Measurements from ENCODE around the gene MRPL37.
"Not testable (repeated sequence)": the region's sequence is repeated elsewhere in the genome, so short reads cannot be mapped to it uniquely, and the experiment has no call there.

The MRPL37 gene

DNA sequence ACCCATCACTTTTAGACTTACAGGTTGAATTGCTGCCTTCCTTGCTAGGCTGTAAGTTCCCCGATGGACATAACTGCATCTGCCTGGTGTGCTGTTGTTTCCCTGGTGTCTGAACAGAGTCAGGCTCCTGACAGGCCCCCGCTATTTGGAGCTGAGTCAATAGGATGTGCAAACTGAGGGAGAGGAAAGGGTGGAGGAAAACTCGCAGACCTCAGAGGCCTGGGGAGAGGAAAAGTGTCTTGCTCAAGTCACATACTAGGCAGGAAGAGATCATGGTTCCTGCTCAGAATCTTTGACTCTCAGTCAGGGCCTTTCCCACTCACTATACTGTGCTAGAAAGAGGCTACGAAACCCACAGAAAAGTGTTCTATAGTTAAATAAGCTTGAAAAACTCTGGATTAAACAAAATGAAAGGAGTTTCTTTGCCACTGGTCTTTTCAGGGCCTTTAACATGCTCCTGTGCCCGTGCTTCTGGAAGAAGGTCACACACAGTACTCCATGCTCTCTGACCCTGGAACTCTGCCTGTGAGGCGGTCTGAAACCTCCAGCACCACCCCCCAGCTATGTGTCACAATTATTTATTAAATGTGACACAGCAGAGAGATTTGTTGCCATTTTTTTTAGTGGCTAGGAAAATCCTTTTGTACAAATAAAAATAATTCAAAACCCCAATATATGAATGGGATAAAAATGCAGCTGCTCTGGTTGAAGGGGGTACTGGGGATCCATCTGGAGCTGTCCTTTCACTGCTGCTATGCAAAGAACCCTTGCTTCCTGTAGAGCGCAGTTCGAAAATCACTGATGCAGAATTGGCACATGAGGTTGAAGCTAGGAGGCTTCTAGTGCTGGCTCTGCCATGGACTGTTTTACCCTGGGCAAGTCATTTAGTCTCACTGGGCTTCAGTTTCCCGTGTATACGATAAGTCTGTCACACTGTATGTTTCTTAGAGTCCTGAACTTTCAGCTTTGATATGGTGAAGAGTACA, 27.1 kb upstream of the MRPL37 start:
- no peak for DNase-seq

DNA sequence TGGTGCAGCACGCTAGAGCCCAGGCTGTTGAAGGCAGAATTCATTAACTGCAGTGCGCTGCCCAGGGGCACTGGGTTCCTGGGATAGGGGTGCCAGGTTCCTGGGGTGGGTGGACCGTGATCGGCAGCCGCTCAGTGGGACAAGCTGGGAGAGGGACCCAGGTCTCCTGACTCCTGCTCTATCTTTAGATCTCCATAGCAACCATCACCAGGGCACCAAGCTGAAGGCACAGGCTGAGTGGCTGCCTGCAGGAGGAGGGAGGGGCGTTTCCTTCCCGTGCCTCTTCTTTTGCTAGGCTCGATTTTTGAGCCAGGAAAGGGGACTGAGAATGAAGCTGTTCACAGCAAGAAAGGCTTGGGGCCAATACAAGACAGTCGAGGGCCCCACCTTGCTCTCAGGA, 26.3 kb upstream of the MRPL37 start:
- DNase-seq, result no peak

DNA sequence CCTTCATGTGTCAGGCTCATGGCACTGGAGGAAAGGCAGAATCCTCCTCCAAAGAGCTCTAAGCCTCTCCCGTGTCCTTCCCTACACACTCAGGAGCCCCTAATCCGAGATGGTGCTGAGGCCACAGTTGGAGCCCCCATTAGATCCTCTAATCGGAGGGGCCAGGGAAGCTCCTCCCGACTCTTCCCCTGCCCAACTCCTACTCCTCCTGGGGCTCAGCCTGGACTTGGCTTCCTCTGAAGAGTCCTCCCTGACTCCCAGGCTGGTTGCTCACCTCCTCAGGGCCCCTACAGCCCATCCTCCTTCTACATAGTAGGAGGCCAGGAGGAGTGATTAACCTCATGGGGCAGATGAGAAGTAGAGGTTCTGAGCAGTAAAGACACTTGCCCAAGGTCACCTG, 25.9 kb upstream of the MRPL37 start:
- no peak for DNase-seq

DNA sequence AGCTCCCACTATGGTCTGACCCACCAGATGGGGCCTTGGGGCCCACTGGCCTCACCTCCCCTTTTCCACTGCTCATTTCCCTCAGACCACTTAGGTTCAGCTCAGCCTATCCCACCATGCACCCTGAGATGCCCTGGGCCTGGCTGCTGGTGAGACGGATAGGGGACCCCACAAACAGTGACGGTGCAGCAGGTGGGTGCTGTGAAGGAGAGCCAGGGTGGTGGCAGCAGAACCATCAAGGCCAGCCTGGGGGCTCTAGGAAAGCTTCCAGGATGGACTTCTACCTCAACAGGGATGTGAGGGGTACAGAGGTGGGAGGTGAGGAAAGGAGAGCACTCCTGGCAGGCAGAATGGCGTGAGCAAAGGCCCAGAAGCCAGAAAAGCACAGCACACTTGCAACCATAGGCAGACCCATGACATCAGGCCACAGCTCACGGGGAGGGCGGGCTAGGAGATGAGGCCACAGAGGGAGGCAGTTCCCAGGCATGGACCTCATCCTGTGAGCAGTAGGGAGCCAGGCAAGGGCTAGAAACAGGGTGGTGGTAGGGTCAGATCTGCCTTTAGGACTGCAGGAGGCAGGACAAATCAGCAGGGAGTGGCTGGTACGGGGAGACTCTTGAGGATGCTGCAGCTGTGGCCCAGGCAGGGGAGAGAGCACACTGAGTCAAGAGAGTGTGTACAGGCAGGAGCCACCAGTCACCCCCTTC, 23.2 kb upstream of the MRPL37 start:
- no peak for DNase-seq

DNA sequence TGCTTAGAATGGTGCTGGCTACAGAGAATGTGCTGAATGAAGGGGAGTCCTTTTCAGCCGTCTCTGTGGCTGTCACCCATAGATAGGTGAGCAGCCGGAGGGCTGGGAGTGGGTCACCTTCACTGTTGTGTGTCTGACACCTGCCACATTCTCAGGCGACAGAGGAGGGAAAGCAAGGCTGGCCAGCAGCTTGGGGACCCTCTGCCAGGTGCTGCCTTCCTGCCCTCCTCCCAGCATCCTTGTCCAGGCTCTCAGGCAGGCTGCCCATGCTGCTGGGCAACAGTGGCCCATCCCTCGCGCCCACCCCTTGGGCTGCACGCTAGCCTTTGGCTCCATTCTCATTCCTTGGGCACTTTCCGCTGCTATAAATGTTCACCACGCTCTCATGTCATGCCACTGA, 22.2 kb upstream of the MRPL37 start:
- DNase-seq, result no peak

DNA sequence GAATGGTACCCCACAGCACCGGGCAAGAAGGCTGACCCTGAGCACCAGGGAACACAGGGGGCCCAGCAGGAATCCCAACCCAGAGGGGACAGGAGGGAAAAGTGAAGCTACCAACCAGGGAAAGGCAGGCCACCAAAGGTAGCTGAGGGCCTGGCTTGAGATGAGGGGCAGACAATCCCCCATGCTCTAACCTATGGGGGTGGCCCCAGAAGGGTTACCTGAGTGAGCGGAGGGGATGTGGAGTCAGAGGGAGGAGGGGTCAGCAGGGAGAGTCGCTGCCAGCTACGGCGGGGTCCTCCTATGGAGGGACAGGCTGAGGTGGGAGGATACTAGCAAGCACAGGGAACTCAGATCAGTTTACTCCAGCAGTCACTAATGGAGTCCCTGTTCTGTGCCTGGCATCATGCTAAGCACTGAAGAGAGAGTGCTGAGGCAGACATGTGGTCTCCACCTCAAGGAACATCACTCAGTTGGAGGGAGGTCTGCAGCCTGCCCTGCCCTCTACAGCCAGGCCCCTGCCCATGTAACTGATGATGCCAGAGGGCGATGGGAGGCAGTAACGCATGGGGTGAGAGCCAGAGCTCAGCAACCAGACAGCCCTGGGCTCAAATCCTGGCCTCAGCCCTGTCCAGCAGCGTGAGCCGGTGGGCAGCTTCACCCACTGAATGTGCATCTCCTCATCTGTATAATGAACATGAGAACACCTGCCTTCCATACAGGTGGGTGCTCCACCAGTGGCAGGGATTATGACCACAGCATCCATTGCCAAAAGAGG, 21.5 kb upstream of the MRPL37 start:
- DNase-seq, result no peak

DNA sequence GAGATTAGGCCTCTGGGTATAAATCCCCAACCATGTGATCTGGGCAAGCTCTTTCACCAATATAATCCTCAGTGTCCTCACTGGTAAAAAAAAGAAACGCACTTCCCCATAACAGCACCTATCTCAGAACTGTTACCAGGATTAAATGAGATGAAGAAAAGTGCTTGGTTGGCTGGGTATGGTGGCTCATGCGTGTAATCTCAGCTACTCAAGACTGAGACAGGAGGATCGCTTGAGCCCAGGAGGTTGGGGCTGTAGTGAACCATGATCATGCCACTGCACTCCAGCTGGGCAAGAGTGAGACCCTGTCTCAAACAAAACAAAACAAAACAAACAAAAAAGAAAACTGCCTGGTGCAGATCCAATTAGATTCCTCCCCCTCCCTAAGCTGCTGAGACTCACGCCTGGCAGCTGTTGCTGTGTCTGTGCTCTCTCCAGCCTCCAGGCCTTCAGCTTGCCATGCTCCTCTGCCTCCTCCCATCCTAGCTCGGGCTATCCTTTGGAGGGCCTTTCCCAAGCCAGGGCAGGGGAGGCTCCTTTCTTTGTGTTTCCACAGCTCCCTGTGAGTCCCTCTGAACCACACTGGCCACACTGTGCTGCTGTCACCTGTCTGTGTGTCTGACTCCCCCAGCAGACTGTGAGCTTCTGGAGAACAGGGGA, 19.1 kb upstream of the MRPL37 start:
- DNase-seq, result no peak

DNA sequence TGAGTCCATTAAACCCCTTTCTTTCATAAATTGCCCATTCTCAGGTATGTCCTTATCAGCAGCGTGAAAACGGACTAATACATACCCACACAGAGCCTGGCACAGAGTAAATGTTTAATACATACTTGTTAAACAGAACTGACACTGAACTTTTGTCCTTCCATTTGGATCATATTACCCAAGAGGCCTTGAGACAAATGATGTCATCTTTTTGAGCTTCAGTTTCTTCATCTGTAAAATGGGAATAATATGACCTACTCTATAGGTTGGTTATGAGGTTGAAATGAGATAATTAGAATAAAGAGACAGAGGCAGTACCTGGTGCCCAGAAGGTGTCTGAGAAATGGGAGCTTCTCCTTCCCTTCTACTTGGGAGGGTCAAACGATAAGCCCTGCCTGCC, 13.9 kb upstream of the MRPL37 start:
- DNase-seq, result no peak

DNA sequence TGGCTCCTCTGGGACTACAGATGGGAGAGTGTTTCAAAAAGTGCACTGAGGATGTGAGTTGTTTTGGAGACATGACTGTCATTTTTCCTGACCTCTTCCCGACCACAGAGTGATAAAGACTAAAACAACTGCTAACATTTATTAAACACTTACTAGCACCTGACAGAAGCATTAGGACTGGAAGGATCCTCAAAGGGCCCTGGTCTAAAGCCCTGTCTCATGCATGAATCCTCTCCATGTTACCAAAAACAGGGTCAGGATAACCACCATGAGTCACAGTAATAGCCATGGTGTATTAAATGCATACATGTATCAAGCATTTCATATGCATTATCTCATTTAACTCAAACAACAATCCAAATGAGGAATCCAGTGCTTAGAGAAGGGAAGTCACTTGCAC, 11.7 kb upstream of the MRPL37 start:
- no peak for DNase-seq

DNA sequence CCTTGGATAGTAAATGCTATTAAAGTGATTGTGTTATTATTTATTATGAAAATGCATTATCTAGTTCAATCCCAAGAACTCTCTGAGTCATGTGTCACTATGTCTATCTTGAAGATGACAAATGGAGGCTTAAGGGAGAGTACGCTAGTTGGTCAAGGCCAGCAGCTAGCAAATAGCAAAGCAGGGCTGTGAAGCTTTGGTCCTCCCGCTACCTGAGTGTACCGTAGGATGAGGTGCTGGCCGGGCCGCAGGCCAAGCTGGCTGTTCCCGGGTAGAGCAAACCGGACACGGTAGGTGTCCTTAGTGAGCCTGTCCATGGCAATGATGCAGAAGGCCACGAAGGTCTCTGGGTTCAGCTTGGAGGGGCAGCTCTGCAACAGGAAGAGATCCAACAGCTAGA, 9.4 kb upstream of the MRPL37 start:
- no peak for DNase-seq

DNA sequence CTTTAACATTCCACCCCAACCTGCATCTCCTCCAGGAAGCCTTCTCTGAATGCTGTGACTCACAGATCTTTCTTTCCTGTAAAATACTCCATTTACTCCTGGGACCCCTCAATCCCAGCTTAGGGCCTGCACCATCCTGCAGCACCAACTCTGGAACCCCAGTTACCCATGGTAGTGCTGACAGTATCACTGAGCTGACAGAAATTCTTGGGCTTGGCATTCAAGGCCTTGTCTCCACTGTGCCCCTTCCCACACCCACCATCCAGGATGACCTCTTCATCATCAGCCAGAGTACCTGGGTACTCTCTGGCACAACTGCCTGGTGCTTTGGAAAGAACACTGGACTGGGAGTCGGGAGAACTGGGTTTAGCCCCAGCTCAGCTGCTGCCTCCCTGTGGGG, 8.4 kb upstream of the MRPL37 start:
- DNase-seq, result no peak

DNA sequence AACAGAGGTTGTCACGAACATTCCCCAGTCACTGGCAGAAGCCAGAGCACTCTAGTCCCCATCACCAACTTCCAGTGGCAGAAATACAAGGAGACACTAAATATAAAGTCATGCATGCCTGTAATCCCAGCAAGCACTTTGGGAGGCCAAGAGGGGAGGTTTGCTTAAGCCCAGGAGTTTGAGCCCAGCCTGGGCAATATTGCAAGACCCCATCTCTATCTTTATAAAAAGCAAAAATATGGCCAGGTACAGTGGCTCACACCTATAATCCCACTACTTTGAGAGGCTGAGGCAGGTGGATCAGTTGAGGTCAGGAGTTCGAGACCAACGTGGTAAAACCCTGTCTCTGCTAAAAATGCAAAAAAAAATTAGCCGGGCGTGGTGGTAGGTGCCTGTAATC, 6.5 kb upstream of the MRPL37 start:
- no peak for DNase-seq

DNA sequence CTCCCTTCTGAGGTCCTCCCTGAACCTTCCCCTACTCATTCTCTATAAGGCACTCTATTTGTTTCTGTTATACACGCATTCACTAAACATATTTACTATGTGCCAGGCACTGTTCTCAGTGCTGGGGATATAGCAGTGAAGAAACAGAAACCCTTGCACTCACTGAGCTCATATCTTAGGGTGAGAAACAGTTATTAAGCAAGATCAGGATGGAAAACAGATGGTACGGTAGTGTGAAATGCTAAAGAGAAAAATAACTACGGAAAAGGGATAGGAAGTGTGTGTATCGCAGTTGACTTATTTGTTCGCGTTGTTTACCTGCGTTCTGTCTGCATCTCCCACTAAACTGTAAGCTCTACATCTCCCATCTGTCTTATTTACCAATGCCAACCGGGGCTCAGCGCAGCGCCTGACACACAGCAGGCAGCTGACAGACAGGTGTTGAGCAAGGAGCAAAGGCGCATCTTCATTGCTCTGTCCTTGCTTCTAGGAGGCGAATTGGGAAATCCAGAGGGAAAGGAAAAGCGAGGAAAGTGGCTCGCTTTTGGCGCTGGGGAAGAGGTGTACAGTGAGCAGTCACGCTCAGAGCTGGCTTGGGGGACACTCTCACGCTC, 709 bp upstream of the MRPL37 start:
- DNase-seq, result no peak

DNA sequence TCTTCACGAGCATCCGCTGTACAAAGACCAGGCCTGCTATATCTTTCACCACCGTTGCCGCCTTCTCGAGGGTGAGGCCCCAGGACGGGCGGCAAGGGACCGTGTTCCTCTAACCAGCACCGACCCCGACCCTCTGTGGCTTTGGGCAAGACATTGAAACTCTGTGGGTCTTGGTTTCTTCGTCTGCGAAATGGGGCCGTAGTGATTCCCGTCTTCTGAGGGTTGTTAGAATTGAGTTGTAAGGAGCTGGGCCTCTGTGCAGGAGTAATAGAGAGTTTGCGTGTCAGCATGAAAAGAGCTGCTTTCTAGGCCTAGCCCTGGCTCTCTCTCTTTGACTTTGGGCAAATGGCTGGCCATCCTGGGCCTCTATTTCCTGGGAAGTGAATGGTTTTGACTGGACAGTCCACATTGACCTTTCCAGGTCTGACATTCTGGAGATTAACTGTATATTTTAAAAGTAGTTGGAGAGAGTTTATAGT, 591 bp downstream of the MRPL37 start:
- no peak for DNase-seq

DNA sequence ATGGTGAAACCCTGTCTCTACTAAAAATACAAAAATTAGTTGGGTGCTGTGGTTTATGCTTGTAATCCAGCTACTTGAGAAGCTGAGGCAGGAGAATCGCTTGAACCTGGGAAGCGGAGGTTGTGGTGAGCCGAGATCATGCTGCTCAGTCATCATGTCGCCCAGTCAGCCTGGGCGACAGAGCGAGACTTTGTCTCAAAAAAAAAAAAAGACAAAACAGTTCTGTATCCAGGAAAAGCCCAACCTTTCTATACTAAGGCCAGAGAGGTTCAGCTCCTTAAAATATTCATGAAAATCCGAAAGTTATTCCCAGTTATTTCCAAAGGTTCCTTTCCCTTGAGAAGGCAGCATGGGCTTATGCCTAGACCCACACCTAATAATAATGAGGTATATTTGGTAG, 4.2 kb downstream of the MRPL37 start:
- no peak for DNase-seq

DNA sequence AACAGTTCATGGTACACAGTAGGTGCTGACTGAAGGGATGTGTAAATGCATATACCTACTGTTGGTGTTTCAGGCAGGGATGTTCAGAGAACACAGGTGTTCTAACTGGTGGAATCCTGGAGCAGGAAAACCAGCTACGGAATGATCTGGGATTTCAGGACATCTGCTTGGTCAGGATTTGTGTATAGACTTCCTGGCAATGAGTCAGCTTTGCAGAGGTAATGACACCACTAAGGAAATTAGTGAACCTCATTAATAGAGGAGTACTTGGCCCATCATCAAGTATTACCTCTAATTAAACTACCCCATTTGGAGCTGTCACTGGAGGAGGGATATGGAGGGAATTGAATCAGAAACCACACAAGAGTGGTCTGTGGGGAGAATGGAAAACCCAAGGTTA, 7.3 kb downstream of the MRPL37 start:
- no peak for DNase-seq

DNA sequence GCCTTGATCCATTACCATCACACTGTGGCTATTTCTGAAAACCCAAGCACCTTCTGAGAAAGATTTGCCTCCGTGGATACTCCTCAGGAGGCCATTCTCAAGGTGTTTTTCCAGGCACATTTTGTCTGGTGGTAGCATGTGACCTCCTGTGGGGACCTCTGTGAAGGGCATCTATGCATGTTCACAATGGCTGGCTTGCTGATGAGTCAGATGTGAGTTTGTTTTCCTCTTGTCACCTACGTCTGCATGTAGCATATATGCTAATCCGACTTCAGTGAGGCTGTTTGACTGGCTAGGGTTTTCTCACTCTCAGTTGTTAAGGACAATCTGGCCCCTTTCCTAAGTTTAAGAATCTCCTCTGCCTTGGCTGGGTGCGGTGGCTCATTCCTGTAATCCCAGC, 7.9 kb downstream of the MRPL37 start:
- DNase-seq, result not testable (repeated sequence)

DNA sequence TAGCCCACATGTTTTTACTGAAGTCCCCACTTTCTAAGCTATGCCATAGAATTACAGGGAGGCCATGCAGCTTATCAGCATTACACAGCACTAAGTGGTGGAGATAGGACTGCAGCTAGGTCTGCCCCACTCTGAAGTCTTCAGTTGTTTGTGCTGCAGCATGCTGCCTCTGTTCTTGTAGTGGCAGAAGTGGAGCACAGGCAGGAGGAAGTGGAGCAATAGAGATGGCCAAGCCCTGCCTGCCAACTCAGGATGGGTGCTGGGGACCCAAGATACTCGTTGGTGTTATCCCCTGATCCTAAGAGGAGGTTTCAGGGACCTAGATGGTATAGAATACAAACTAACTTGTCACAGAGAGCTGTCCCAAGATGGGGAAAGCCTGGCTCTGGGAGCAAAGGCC, 12.9 kb downstream of the MRPL37 start:
- DNase-seq, result no peak

DNA sequence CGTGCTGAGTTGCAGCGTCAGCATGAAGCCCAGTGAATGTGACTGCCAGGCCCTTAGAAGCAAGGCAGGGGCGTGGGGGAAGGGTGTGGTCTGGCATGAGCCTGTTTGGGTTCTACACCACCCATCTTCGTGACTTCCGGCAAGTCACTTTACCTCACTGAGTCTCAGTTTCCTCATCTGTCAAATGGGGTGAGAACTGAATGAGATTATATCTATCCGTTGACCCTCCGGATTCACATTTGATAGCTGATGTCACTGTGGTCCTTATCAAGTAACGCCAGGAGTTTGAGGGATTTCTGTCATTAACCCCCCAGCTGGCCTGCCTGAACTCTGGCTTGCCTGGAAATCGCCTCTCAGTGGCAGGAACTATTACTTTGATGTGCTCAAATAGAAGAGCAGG, 15.6 kb downstream of the MRPL37 start:
- DNase-seq, result no peak

DNA sequence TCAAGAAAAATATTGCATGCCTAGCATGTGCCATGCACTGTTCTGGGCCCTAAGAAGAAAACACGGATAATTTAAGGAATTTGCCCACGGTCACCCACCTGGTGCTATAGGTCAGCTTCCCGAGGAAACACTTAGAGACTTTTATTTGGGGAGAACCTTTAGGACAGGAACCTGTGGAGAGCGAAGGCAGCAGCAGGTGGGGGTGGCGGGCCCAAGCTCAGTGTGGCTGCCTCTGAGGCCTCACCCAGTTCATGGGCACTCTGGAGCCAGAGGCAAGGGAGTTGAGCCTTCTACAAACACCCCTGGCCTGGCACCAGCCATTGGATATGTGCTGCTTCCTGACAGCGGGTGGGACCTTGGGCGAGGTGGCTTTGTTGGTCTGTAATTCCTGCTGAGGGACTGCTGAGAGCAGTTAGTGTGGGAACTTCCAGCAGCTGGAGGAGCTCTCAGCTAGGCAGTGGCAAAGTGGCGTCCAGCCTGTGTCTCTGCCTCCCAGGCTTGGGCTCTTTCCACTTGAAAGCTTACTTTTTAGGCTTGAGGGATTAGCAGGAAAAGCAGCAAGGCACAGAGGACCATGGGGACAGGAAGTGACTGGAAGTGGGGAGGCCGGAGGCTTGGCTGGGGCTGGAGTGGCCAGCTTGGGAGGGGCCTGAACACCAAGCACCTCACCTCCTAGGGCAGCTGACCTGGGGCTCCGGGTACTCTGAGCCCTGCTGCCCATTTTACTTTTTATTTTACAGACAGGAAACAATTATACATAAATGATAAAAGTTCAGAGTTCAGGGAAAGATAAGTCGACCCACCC, 19.1 kb downstream of the MRPL37 start:
- no peak for DNase-seq

DNA sequence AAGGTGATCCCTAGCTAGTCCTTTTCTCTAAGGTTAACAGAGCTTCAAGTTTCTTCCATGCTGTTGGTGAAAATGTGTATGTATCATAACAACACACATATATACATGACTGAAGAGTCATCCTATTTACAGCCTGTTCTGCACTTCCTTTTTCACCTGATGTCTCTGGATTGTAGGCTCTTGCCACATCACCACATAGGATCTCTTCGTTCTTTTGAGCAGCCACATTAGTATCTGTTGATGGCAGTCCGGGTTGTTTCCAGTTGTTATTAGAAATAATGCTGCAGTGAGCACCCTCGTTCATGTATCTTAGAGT, 19.7 kb downstream of the MRPL37 start:
- no peak for DNase-seq
